ENCODE results near the gene TOP1.

- no peak for TF ChIP-seq IRF3 (IDR thresholded peaks at IDR 0.05; ENCODE audit: low read depth, low read length)
- no peak for TF ChIP-seq CTCF (IDR thresholded peaks at IDR 0.05)
- TF ChIP-seq REST (IDR thresholded peaks at IDR 0.05; ENCODE audit: low read depth, low read length) = no peak
- TF ChIP-seq TCF12 (IDR thresholded peaks at IDR 0.05) = no peak
Measured at GRCh38 chr20:41064377-41064776, 35.8 kb downstream of the TOP1 start.
